Caco-2 (cell line): Measurements from ENCODE around the gene PLA2G4D. TPM values are rescaled to one million over a fixed set of nuclear protein-coding genes. Genes with fewer than 3 reads are reported as not detected.

Experiments used
- BruUV-seq: library from RNA; stranded (reverse); fragments of 400-500 nt; replicated peaks from 2 replicates; lab custom pipeline; 2021; lab: Mats Ljungman, UMichigan
- CTCF ChIA-PET: fragments of 300-600 bp; sonication (Branson Sonifier 250); formaldehyde crosslinking; loops from one replicate; lab custom pipeline; 2022; ENCODE audit warnings: antibody characterized with exemption; lab: Charles Lee
- POLR2A ChIA-PET: fragments of 300-600 bp; sonication (Branson Sonifier 250); formaldehyde crosslinking; loops from one replicate; lab custom pipeline; 2022; ENCODE audit warnings: antibody characterized with exemption; lab: Charles Lee
- DNase-seq, 2 experiments: peaks; one replicate each; pipeline versions ENCODE4 v3.0.0 to v3.0.0-alpha.2; 2020 to 2022
- H3K27me3 ChIP-seq: replicated peaks from 2 replicates; pipeline ENCODE4 v1.6.0; 2011; ENCODE audit warnings: low read length; ENCODE audit not compliant: control insufficient read depth, insufficient read depth
- H3K36me3 ChIP-seq: 2 replicates; pipeline ENCODE4 v1.5.1; 2011; ENCODE audit warnings: low read length; ENCODE audit not compliant: control insufficient read depth, insufficient read depth
- H3K4me1 ChIP-seq: fragments of 250-450 bp; sonication (Bioruptor Pico); 2 replicates; pipeline ENCODE4 v1.5.1; 2020; ENCODE audit warnings: mild to moderate bottlenecking
- H3K4me3 ChIP-seq: 2 replicates; pipeline ENCODE4 v1.5.1; 2011; ENCODE audit warnings: low read depth, mild to moderate bottlenecking, control low read depth, low read length
- H3K9me3 ChIP-seq: fragments of 250-450 bp; sonication (Bioruptor Pico); 2 replicates; pipeline ENCODE4 v1.5.1; 2020; ENCODE audit warnings: mild to moderate bottlenecking, moderate library complexity
- H3K27ac Mint-ChIP-seq: one replicate; pipeline ENCODE4 v1.8.0; 2022; ENCODE audit warnings: mixed read lengths; ENCODE audit not compliant: unreplicated experiment
- H3K27me3 Mint-ChIP-seq: one replicate; pipeline ENCODE4 v1.8.0; 2022; ENCODE audit warnings: mixed read lengths; ENCODE audit not compliant: insufficient read depth, unreplicated experiment
- H3K36me3 Mint-ChIP-seq: one replicate; pipeline ENCODE4 v1.8.0; 2022; ENCODE audit warnings: mild to moderate bottlenecking, mixed read lengths; ENCODE audit not compliant: insufficient read depth, unreplicated experiment
- H3K4me1 Mint-ChIP-seq: one replicate; pipeline ENCODE4 v1.8.0; 2022; ENCODE audit warnings: low read depth, mixed read lengths; ENCODE audit not compliant: unreplicated experiment
- H3K4me3 Mint-ChIP-seq: one replicate; pipeline ENCODE4 v1.8.0; 2022; ENCODE audit warnings: mild to moderate bottlenecking, moderate library complexity, mixed read lengths; ENCODE audit not compliant: unreplicated experiment
- H3K9me3 Mint-ChIP-seq: one replicate; pipeline ENCODE4 v1.8.0; 2022; ENCODE audit warnings: mixed read lengths; ENCODE audit not compliant: unreplicated experiment
- intact Hi-C: fragments of 100-400 bp; cut with micrococcal nuclease; formaldehyde crosslinking; loops from one replicate; pipeline ENCODE4 v1.10.0; 2022; ENCODE audit not compliant: unreplicated experiment
- total RNA-seq: library from RNA; stranded (reverse); gene quantifications from 2 replicates; pipeline ENCODE4 v1.2.3, GENCODE V29; 2022
- TF ChIP-seq, protein P1 (sequence below), 2 experiments: fragments of 200-600 bp in 1 of 2; IDR thresholded peaks; 1 replicate in 1 of 2; 2 replicates in 1 of 2; pipeline versions ENCODE4 v1.5.1 to v1.8.0; 2011 to 2022; ENCODE audit warnings: antibody characterized with exemption in 1 of 2, control low read depth in 1 of 2, inconsistent platforms in 1 of 2, low read depth in 1 of 2, low read length in 1 of 2, mild to moderate bottlenecking in 1 of 2, moderate library complexity in 1 of 2; ENCODE audit not compliant: insufficient read depth in 1 of 2, severe bottlenecking in 1 of 2, unreplicated experiment in 1 of 2

The PLA2G4D gene
- total RNA-seq, 1 experiment from 2014 or later: not detected

GRCh38 chr15:42119446-42119760 is 25.0 kb upstream of the PLA2G4D start:
- Mint-ChIP-seq H3K4me3 (no peak overlapping the region), H3K36me3 (no peaks in the 10 kb centered on the region), H3K9me3 (no peaks in the 10 kb centered on the region), H3K27me3 (peaks cover under 1% of the 10 kb centered on the region), H3K4me1 (no peaks in the 10 kb centered on the region), H3K27ac (no peak overlapping the region)
- no peaks in the 10 kb centered on the region for H3K9me3 ChIP-seq
- no peaks in the 10 kb centered on the region for H3K27me3 ChIP-seq
- intact Hi-C loops: no loop called here
- no peaks in the 10 kb centered on the region for H3K4me1 ChIP-seq
- TF ChIP-seq, protein P1, sequence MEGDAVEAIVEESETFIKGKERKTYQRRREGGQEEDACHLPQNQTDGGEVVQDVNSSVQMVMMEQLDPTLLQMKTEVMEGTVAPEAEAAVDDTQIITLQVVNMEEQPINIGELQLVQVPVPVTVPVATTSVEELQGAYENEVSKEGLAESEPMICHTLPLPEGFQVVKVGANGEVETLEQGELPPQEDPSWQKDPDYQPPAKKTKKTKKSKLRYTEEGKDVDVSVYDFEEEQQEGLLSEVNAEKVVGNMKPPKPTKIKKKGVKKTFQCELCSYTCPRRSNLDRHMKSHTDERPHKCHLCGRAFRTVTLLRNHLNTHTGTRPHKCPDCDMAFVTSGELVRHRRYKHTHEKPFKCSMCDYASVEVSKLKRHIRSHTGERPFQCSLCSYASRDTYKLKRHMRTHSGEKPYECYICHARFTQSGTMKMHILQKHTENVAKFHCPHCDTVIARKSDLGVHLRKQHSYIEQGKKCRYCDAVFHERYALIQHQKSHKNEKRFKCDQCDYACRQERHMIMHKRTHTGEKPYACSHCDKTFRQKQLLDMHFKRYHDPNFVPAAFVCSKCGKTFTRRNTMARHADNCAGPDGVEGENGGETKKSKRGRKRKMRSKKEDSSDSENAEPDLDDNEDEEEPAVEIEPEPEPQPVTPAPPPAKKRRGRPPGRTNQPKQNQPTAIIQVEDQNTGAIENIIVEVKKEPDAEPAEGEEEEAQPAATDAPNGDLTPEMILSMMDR (IDR thresholded peaks at IDR 0.05; ENCODE audit: insufficient read depth in 1 of 2, low read depth in 1 of 2, low read length in 1 of 2, severe bottlenecking in 1 of 2, unreplicated experiment in 1 of 2): no peak
- CTCF ChIA-PET: interaction anchor here (1.0 to 1.6 kb wide), 2 partner anchors 18 to 35 kb away, joined by 4 to 5 read pairs; no protein-coding TSS in a partner anchor
- H3K36me3 ChIP-seq: no peaks in the 10 kb centered on the region
- no peak for DNase-seq
- no peak overlapping the region for H3K4me3 ChIP-seq
- no TSS peak for BruUV-seq
- POLR2A ChIA-PET: no interaction called here

DNA sequence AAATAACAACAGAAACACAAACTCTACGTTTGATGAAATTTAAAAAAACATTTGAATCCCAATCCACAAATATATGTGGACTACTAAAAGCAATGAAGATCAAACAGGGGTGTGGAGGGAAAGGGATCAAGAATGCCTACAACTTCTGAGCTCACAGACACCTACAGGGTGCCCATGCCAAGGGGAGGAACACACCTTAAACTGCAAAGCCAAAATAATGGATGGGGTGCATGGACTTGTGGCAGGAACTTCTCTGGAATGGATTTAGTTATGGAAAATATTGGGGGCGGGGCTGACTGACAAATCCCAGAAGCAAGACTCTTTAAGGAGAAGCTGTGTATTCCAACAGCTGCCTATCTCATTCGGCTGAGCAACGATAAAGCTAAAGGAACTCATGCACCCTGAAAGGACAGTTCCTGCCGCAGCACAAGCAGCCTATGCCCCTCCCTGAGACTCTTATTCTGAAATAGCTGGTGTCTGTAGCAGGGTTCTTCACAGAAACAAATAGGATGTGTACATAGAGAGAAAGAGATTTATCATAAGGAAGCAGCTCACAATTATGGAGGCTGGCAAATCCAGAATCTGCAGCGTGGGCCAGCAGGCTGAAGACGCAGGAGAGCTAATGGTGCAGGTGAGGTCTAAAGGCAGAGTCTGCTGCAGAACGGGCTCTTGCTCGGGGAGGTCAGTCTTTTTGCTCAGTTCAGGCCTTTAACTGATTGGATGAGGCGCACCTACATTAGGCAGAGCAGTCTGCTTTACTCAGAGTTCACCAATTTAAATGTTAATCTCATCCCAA is 24.5 kb upstream of the PLA2G4D start:
- H3K27me3 ChIP-seq: no peaks in the 10 kb centered on the region
- no peaks in the 10 kb centered on the region for H3K9me3 ChIP-seq
- intact Hi-C loops: no loop called here
- Mint-ChIP-seq H3K9me3 (no peaks in the 10 kb centered on the region), H3K27ac (no peak overlapping the region), H3K4me1 (no peaks in the 10 kb centered on the region), H3K36me3 (no peaks in the 10 kb centered on the region), H3K4me3 (no peak overlapping the region), H3K27me3 (no peaks in the 10 kb centered on the region)
- POLR2A ChIA-PET: no interaction called here
- no peak overlapping the region for H3K4me3 ChIP-seq
- TF ChIP-seq, protein P1 (IDR thresholded peaks at IDR 0.05; ENCODE audit: insufficient read depth in 1 of 2, low read depth in 1 of 2, low read length in 1 of 2, severe bottlenecking in 1 of 2, unreplicated experiment in 1 of 2): no peak
- no peak for DNase-seq
- H3K36me3 ChIP-seq: no peaks in the 10 kb centered on the region
- BruUV-seq: no TSS peak
- CTCF ChIA-PET: interaction anchor here (0.6 to 1.6 kb wide), 4 partner anchors 9 to 366 kb away, joined by 3 to 5 read pairs (median 4); no protein-coding TSS in a partner anchor
- no peaks in the 10 kb centered on the region for H3K4me1 ChIP-seq

DNA sequence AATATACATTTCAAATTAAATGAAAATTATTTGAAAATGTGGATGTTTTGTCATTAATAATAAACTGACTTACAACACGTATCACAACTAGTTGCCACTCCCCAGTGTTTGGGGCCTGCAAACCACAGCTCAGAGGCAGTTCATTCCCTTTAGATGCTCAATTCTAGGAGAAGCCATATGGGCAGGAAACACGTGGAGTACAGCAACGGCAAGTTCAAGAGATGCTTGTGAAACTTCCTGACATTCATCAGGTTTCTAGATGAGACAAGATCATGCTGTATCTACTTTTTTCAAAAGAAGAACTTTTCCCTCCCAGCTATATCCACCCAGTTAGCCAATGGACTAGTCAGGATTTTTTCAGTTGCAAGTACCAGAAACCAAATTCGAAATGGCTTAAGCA is 17.6 kb upstream of the PLA2G4D start:
- Histone ChIP-seq H3K9me3 (no peaks in the 10 kb centered on the region; the same call in 1 of the 2 replicates), H3K27me3 (no peaks in the 10 kb centered on the region), H3K36me3 (no peaks in the 10 kb centered on the region), H3K4me1 (no peaks in the 10 kb centered on the region), H3K4me3 (no peak overlapping the region)
- DNase-seq: no peak
- POLR2A ChIA-PET: no interaction called here
- H3K4me3 Mint-ChIP-seq: no peak overlapping the region
- intact Hi-C loops: no loop called here
- no peak overlapping the region for H3K27ac Mint-ChIP-seq
- no peaks in the 10 kb centered on the region for H3K36me3 Mint-ChIP-seq
- BruUV-seq: no TSS peak
- no peaks in the 10 kb centered on the region for H3K9me3 Mint-ChIP-seq
- CTCF ChIA-PET: no interaction called here
- TF ChIP-seq, protein P1 (IDR thresholded peaks at IDR 0.05; ENCODE audit: insufficient read depth in 1 of 2, low read depth in 1 of 2, low read length in 1 of 2, severe bottlenecking in 1 of 2, unreplicated experiment in 1 of 2): no peak
- no peaks in the 10 kb centered on the region for H3K4me1 Mint-ChIP-seq
- no peaks in the 10 kb centered on the region for H3K27me3 Mint-ChIP-seq
